Breast epithelium (tissue), 4 donors: ENCODE data around the gene SEM1. TPM values are rescaled to one million over a fixed set of nuclear protein-coding genes. Genes with fewer than 3 reads are reported as not detected.
"Not testable (repeated sequence)": the region's sequence is repeated elsewhere in the genome, so short reads cannot be mapped to it uniquely, and the experiment has no call there.

Experiments
- DNase-seq, 2 donors: peaks; one replicate each; pipeline ENCODE4 v3.0.0-alpha.2; 2019; ENCODE audit warnings: low spot score in 2 of 2
- H3K27ac ChIP-seq, 2 donors: fragments of 200-600 bp; sonication (generic) in 1 of 2; one replicate each; pipeline ENCODE4 v1.5.1; 2016 to 2019; ENCODE audit warnings: mild to moderate bottlenecking in 1 of 2
- H3K27me3 ChIP-seq, 2 donors: fragments of 200-600 bp; sonication (generic) in 1 of 2; one replicate each; pipeline versions ENCODE4 v1.5.1 to v1.6.0; 2017 to 2019; ENCODE audit warnings: control low read depth in 1 of 2, mild to moderate bottlenecking in 1 of 2
- H3K36me3 ChIP-seq: fragments of 200-600 bp; one replicate; pipeline ENCODE4 v1.5.1; 2019
- H3K4me1 ChIP-seq, 2 donors: fragments of 200-600 bp; sonication (generic); one replicate each; pipeline ENCODE4 v1.5.1; 2016 to 2019; ENCODE audit warnings: control low read depth in 1 of 2
- H3K4me3 ChIP-seq, 3 donors: fragments of 200-600 bp; sonication (generic); 1 replicate in 2 of 3; 2 replicates in 1 of 3; pipeline ENCODE4 v1.5.1; 2016 to 2019; ENCODE audit warnings: mild to moderate bottlenecking in 3 of 3, moderate library complexity in 2 of 3
- H3K9me3 ChIP-seq, 2 donors: fragments of 200-600 bp; sonication (generic) in 1 of 2; one replicate each; pipeline ENCODE4 v1.5.1; 2016 to 2019; ENCODE audit warnings: control low read depth in 1 of 2
- CTCF ChIP-seq, 3 donors: fragments of 450-650 bp; IDR thresholded peaks; one replicate each; pipeline ENCODE4 v1.5.1; 2016 to 2017; ENCODE audit warnings: antibody characterized with exemption in 3 of 3, mild to moderate bottlenecking in 3 of 3, moderate library complexity in 3 of 3
- POLR2A ChIP-seq: fragments of 450-650 bp; IDR thresholded peaks from one replicate; pipeline ENCODE4 v1.6.1; 2016; ENCODE audit warnings: antibody characterized with exemption, mild to moderate bottlenecking, moderate library complexity
- POLR2AphosphoS5 ChIP-seq, 3 donors: sonication (generic); formaldehyde crosslinking; IDR thresholded peaks; one replicate each; pipeline ENCODE4 v1.6.1; 2017; ENCODE audit warnings: antibody characterized with exemption in 3 of 3
- intact Hi-C: fragments of 100-400 bp; cut with DNase I; formaldehyde crosslinking; loops from one replicate; pipeline ENCODE4 v1.15.1; 2023; ENCODE audit warnings: low total_unique reads
- total RNA-seq, 3 donors: library from RNA; depleted of rRNA; stranded (reverse); fragments of >200 nt; gene quantifications; one replicate each; pipeline ENCODE4 v1.1.0, GENCODE V29; 2016

Gene SEM1
- total RNA-seq, 3 donors from 2014 or later = 26.6 to 37.4 (median 28.5) TPM

- Histone ChIP-seq H3K36me3 (no peaks in the 10 kb centered on the region), H3K27me3 (no peaks in the 10 kb centered on the region), H3K4me1 (peaks cover 0 to 8% of the 10 kb centered on the region in 2 donors), H3K9me3 (peaks cover 5 to 7% of the 10 kb centered on the region in 2 donors), H3K27ac (no peak overlapping the region), H3K4me3 (peak overlapping the region; percentile 83 to 87 (median 84))
- intact Hi-C loops = no loop called here
- DNase-seq = no peak
- no peak for TF ChIP-seq POLR2AphosphoS5 (IDR thresholded peaks at IDR 0.05)
- TF ChIP-seq POLR2A = no peak
- no peak for TF ChIP-seq CTCF (IDR thresholded peaks at IDR 0.05)
These were observed 1.5 kb downstream of the SEM1 start for GRCh38 chr7:96707901-96708774.

- Histone ChIP-seq H3K9me3 (no peaks in the 10 kb centered on the region), H3K36me3 (no peaks in the 10 kb centered on the region), H3K27me3 (no peaks in the 10 kb centered on the region), H3K4me3 (no peak overlapping the region), H3K27ac (no peak overlapping the region), H3K4me1 (peaks cover 0 to 1% of the 10 kb centered on the region in 2 donors)
- intact Hi-C loops = no loop called here
- DNase-seq = no peak
- no peak for TF ChIP-seq CTCF (IDR thresholded peaks at IDR 0.05)
- TF ChIP-seq POLR2A = no peak
- TF ChIP-seq POLR2AphosphoS5 (IDR thresholded peaks at IDR 0.05) = no peak
These were observed 8.4 kb downstream of the SEM1 start for GRCh38 chr7:96701258-96701657.

- no peaks in the 10 kb centered on the region for H3K9me3 ChIP-seq
- intact Hi-C loops = no loop called here
- DNase-seq = no peak
- H3K27me3 ChIP-seq = no peaks in the 10 kb centered on the region
- peaks cover 0 to 4% of the 10 kb centered on the region in 2 donors for H3K4me1 ChIP-seq
- H3K27ac ChIP-seq = no peak overlapping the region
- no peak overlapping the region for H3K4me3 ChIP-seq
- H3K36me3 ChIP-seq = no peaks in the 10 kb centered on the region
- no peak for TF ChIP-seq CTCF (IDR thresholded peaks at IDR 0.05)
- no peak for TF ChIP-seq POLR2AphosphoS5 (IDR thresholded peaks at IDR 0.05)
- TF ChIP-seq POLR2A = no peak
These were observed 9.1 kb downstream of the SEM1 start for GRCh38 chr7:96700516-96700915.

GRCh38 chr7:96699219-96699871 is 10.3 kb downstream of the SEM1 start:
- Histone ChIP-seq H3K36me3 (no peaks in the 10 kb centered on the region), H3K4me1 (peaks cover 0 to 4% of the 10 kb centered on the region in 2 donors), H3K4me3 (no peak overlapping the region), H3K9me3 (no peaks in the 10 kb centered on the region), H3K27me3 (no peaks in the 10 kb centered on the region), H3K27ac (no peak overlapping the region)
- intact Hi-C loops = no loop called here
- DNase-seq = no peak
- TF ChIP-seq POLR2AphosphoS5 (IDR thresholded peaks at IDR 0.05) (no peak), CTCF (IDR thresholded peaks at IDR 0.05) (no peak), POLR2A (no peak)

GRCh38 chr7:96698449-96698848 is 11.2 kb downstream of the SEM1 start:
- intact Hi-C loops, DNase-seq, H3K36me3 ChIP-seq, H3K4me1 ChIP-seq, H3K27me3 ChIP-seq, H3K4me3 ChIP-seq, H3K9me3 ChIP-seq, H3K27ac ChIP-seq: not testable (repeated sequence)
